Uterus (tissue), 4 donors: ENCODE measurements around the gene TRIM28. TPM values are rescaled to one million over a fixed set of nuclear protein-coding genes. Genes with fewer than 3 reads are reported as not detected.

ENCODE experiments used
- DNase-seq, 2 donors: peaks; one replicate each; pipeline ENCODE4 v3.0.0-alpha.2; 2019 to 2020
- H3K27ac ChIP-seq, 2 donors: fragments of 200-600 bp; sonication (generic); 1 replicate in 1 of 2; 2 replicates in 1 of 2; pipeline ENCODE4 v1.5.1; 2016 to 2018
- H3K27me3 ChIP-seq, 2 donors: fragments of 200-600 bp; sonication (generic); one replicate each; pipeline ENCODE4 v1.5.1; 2018 to 2019; ENCODE audit warnings: control low read depth in 1 of 2
- H3K36me3 ChIP-seq, 2 donors: fragments of 200-600 bp; sonication (generic); one replicate each; pipeline ENCODE4 v1.5.1; 2019; ENCODE audit warnings: control low read depth in 1 of 2
- H3K4me1 ChIP-seq, 2 donors: fragments of 200-600 bp; sonication (generic); one replicate each; pipeline ENCODE4 v1.5.1; 2018 to 2019; ENCODE audit warnings: control low read depth in 1 of 2
- H3K4me3 ChIP-seq, 2 donors: fragments of 200-600 bp; sonication (generic); 1 replicate in 1 of 2; 2 replicates in 1 of 2; pipeline ENCODE4 v1.5.1; 2018 to 2019; ENCODE audit warnings: mild to moderate bottlenecking in 1 of 2
- H3K9me3 ChIP-seq, 2 donors: fragments of 200-600 bp; sonication (generic); one replicate each; pipeline ENCODE4 v1.5.1; 2019; ENCODE audit warnings: control low read depth in 1 of 2
- CTCF ChIP-seq, 4 experiments: fragments of 200-600 bp in 2 of 4; fragments of 450-650 bp in 2 of 4; sonication (generic) in 2 of 4; IDR thresholded peaks; one replicate each; pipeline ENCODE4 v1.5.1; 2016 to 2019; ENCODE audit warnings: antibody characterized with exemption in 4 of 4, mild to moderate bottlenecking in 2 of 4, moderate library complexity in 1 of 4
- POLR2A ChIP-seq, 2 donors: fragments of 450-650 bp; IDR thresholded peaks; one replicate each; pipeline ENCODE4 v1.6.1; 2016; ENCODE audit warnings: antibody characterized with exemption in 2 of 2, mild to moderate bottlenecking in 1 of 2, moderate library complexity in 1 of 2
- intact Hi-C: fragments of 100-400 bp; cut with DNase I; formaldehyde crosslinking; loops from one replicate; pipeline ENCODE4 v1.15.1; 2023; ENCODE audit warnings: low total_unique reads
- total RNA-seq, 4 donors: library from RNA; depleted of rRNA in 3 of 4; stranded (reverse); fragments of >200 nt in 3 of 4; gene quantifications; one replicate each; pipeline versions ENCODE4 v1.1.0 to v1.2.4, GENCODE V29; 2014 to 2023
- donor health status: DM: yes; HTN: yes; CAD: no.

The TRIM28 gene
- total RNA-seq, 4 donors from 2014 or later, result 192 to 322 (median 280) TPM

DNA sequence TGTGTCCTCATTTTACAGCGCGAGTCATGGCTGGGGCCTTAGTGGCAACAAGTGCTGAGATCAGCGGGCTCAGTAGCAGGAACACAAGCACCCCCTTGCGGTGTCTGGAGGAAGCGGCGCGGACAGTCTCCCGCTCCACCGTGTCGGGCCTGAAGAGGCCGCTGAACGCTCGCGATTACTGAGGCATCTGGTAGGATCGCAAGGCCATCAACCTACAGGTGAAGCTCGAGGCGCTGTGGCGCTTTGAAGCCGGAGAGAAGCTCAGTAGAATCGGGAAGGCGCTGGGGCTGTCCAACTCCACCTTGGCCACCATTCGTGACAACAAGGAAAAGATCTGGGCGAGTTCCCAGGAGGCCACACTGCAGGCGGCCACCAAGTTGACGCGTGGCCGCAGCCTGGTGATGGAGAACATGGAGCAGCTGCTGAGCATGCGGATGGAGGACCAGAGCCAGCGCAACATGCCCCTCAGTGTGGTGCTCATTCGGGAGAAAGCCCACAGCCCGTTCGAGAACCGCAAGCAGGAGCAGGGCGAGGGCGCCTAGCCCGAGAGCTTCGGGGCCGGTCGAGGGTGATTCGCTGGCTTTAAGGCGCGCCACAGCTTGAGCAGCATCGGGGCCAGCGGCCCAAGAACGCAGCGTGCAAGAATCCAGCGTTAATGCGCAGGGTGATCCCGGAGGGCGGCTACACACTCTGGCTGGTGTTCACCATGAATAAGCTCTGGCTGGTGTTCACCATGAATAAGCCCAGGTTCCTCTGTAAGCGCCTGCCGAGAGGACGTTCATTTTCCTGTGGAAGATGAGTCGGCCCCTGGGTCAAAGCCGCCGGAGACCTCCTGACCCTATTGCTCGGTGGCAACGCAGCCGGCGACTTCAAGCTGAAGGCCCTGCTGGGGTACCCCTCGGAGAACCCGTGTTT lies 37.6 kb downstream of the TRIM28 start:
- no peaks in the 10 kb centered on the region for H3K9me3 ChIP-seq
- H3K36me3 ChIP-seq, result no peaks in the 10 kb centered on the region
- H3K4me1 ChIP-seq, result peaks cover 0 to 4% of the 10 kb centered on the region in 2 donors

GRCh38 chr19:58582985-58583384 lies 39.1 kb downstream of the TRIM28 start:
- no peaks in the 10 kb centered on the region for H3K27me3 ChIP-seq

More for the DNA sequence above, 37.6 kb downstream of the TRIM28 start:
- no peak overlapping the region for H3K4me3 ChIP-seq
- H3K27me3 ChIP-seq, result no peaks in the 10 kb centered on the region
- peak; percentile 86 to 87 for DNase-seq
- intact Hi-C loops, result no loop called here
- peak overlapping the region; percentile 49 to 57 for H3K27ac ChIP-seq
- peak in 1 of 2 donors; percentile 18 for TF ChIP-seq POLR2A (IDR thresholded peaks at IDR 0.05)
- TF ChIP-seq CTCF (IDR thresholded peaks at IDR 0.05), result peak; percentile 75 to 94 (median 88)

DNA sequence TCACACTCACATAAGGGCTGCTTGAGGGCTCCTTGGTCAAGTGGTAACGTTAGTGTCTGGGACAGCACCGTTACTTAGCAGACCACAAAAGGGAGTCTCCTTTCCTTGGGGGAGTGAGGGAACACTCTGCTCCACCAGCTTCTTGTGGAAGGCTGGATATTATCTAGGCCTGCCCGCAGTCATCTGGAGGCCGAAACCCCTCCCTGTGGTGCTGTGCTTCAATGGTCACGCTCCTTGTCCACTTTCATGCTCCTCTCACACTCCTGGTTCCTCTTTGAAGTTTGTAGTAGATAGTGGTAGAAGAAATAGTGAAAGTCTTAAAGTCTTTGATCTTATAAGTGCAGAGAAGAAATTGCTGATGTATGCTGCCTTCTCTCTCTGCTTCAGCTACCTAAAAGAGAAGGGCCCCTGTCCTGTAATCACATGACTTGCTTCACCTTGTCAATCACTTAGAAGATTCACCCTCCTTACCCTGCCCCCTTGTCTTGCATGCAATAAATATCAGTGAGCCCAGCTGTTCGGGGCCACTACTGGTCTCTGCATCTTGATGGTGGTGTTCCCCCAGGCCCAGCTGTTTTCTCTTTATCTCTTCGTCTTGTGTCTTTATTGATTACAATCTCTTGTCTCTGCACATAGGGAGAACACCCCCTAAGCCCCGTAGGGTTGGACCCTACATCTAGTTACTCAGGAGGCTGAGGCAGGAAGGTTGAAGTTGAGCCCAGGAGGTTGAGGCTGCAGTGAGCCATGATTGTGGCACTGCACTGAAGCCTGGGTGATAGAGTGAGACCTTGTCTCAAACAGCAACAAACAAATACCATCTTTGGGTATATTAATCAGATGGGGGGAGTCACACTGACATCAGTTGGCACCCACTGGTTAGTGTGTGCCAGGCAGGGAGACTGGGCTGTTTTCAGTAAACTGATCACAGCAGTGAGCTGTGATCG lies 40.9 kb downstream of the TRIM28 start:
- Histone ChIP-seq H3K27ac (no peak overlapping the region), H3K36me3 (no peaks in the 10 kb centered on the region), H3K4me1 (peaks cover 0 to 4% of the 10 kb centered on the region in 2 donors), H3K27me3 (no peaks in the 10 kb centered on the region), H3K4me3 (no peak overlapping the region), H3K9me3 (no peaks in the 10 kb centered on the region)
- intact Hi-C loops, result no loop called here
- DNase-seq, result no peak
- TF ChIP-seq CTCF (IDR thresholded peaks at IDR 0.05) (no peak), POLR2A (IDR thresholded peaks at IDR 0.05) (no peak)

More at GRCh38 chr19:58582985-58583384, 39.1 kb downstream of the TRIM28 start:
- Histone ChIP-seq H3K4me1 (peaks cover 0 to 4% of the 10 kb centered on the region in 2 donors), H3K4me3 (no peak overlapping the region), H3K36me3 (no peaks in the 10 kb centered on the region), H3K9me3 (no peaks in the 10 kb centered on the region), H3K27ac (no peak overlapping the region)
- TF ChIP-seq CTCF (IDR thresholded peaks at IDR 0.05) (no peak), POLR2A (IDR thresholded peaks at IDR 0.05) (no peak)
- intact Hi-C loops, result no loop called here
- no peak for DNase-seq

GRCh38 chr19:58585442-58586132 lies 41.7 kb downstream of the TRIM28 start:
- Histone ChIP-seq H3K4me1 (peaks cover 0 to 4% of the 10 kb centered on the region in 2 donors), H3K27ac (no peak overlapping the region), H3K4me3 (no peak overlapping the region), H3K9me3 (no peaks in the 10 kb centered on the region), H3K36me3 (no peaks in the 10 kb centered on the region), H3K27me3 (no peaks in the 10 kb centered on the region)
- intact Hi-C loops, result no loop called here
- TF ChIP-seq POLR2A (IDR thresholded peaks at IDR 0.05), result no peak
- TF ChIP-seq CTCF (IDR thresholded peaks at IDR 0.05), result no peak
- no peak for DNase-seq
